H1 (cell line): Measurements from ENCODE around the gene SFT2D1. TPM values are rescaled to one million over a fixed set of nuclear protein-coding genes. Genes with fewer than 3 reads are reported as not detected.

Experiments
- CTCF ChIA-PET: fragments of 300-600 bp; sonication (Branson Sonifier 250); formaldehyde crosslinking; loops from one replicate; lab custom pipeline; 2021; ENCODE audit not compliant: partially characterized antibody; lab: Charles Lee
- POLR2A ChIA-PET: fragments of 300-600 bp; sonication (Branson Sonifier 250); formaldehyde crosslinking; loops from one replicate; lab custom pipeline; 2021; ENCODE audit warnings: inconsistent platforms; ENCODE audit not compliant: partially characterized antibody; lab: Charles Lee
- DNase-seq, 2 experiments: peaks; one replicate each; pipeline versions ENCODE4 v3.0.0 to v3.0.0-alpha.2; 2010 to 2022; ENCODE audit warnings: low spot score in 2 of 2, low read depth in 1 of 2, mixed read lengths in 1 of 2
- FAIRE-seq: peaks from 2 replicates; lab custom pipeline; 2011; peaks lifted over from hg19 to GRCh38; lab: Jason Lieb, UNC
- H2AFZ ChIP-seq: 2 replicates; pipeline ENCODE4 v1.8.1; 2012; ENCODE audit warnings: low read length, inconsistent platforms
- H2AK5ac ChIP-seq: 2 replicates; pipeline ENCODE4 v1.6.1; 2013; ENCODE audit warnings: low read depth, low read length
- H2BK120ac ChIP-seq: replicated peaks from 2 replicates; pipeline ENCODE3; 2013; ENCODE audit warnings: low read depth, low read length, inconsistent platforms
- H2BK12ac ChIP-seq: 2 replicates; pipeline ENCODE4 v1.6.1; 2013; ENCODE audit warnings: low read depth, low read length
- H2BK15ac ChIP-seq: 2 replicates; pipeline ENCODE4 v1.6.1; 2013; ENCODE audit warnings: low read length
- H2BK20ac ChIP-seq: 2 replicates; pipeline ENCODE4 v1.6.1; 2013; ENCODE audit warnings: low read length
- H2BK5ac ChIP-seq: 2 replicates; pipeline ENCODE4 v1.6.1; 2013; ENCODE audit warnings: low read depth, low read length
- H3K14ac ChIP-seq: 2 replicates; pipeline ENCODE4 v1.6.1; 2013; ENCODE audit warnings: inconsistent platforms; ENCODE audit not compliant: insufficient read length
- H3K18ac ChIP-seq: 2 replicates; pipeline ENCODE4 v1.6.1; 2013; ENCODE audit warnings: low read length; ENCODE audit errors: extremely low read depth
- H3K23ac ChIP-seq: 2 replicates; pipeline ENCODE4 v1.6.1; 2013; ENCODE audit warnings: inconsistent platforms; ENCODE audit not compliant: insufficient read length
- H3K23me2 ChIP-seq: 2 replicates; pipeline ENCODE4 v1.6.1; 2013; ENCODE audit warnings: low read depth, low read length
- H3K27ac ChIP-seq: 2 replicates; pipeline ENCODE4 v1.6.1; 2011; ENCODE audit warnings: low read depth, low read length, inconsistent platforms
- H3K27me3 ChIP-seq, 4 experiments: replicated peaks in 1 of 4; 1 replicate in 1 of 4; 2 replicates in 3 of 4; pipeline versions ENCODE4 v1.6.1 to v1.8.1; 2011 to 2013; ENCODE audit warnings: low read length in 3 of 4, mild to moderate bottlenecking in 3 of 4, inconsistent platforms in 2 of 4, mixed read lengths in 2 of 4, moderate library complexity in 1 of 4; ENCODE audit not compliant: control insufficient read depth in 3 of 4, insufficient read depth in 3 of 4; ENCODE audit errors: extremely low read depth in 1 of 4
- H3K36me3 ChIP-seq, 4 experiments: 2 replicates each; pipeline versions ENCODE4 v1.6.1 to v1.8.1; 2011 to 2013; ENCODE audit warnings: mild to moderate bottlenecking in 4 of 4, low read length in 3 of 4, moderate library complexity in 2 of 4, control low read depth in 1 of 4, inconsistent platforms in 1 of 4; ENCODE audit not compliant: insufficient read depth in 4 of 4, control insufficient read depth in 2 of 4
- H3K4ac ChIP-seq: replicated peaks from 2 replicates; pipeline ENCODE3; 2013; ENCODE audit warnings: low read length, low read depth, mixed read lengths, inconsistent platforms; ENCODE audit not compliant: insufficient read length
- H3K4me1 ChIP-seq, 4 experiments: replicated peaks in 1 of 4; 1 replicate in 1 of 4; 2 replicates in 3 of 4; pipeline versions ENCODE4 v1.6.1 to v1.8.1; 2011 to 2013; ENCODE audit warnings: low read length in 3 of 4, inconsistent platforms in 2 of 4, mixed read lengths in 1 of 4; ENCODE audit not compliant: insufficient read depth in 4 of 4, control insufficient read depth in 3 of 4
- H3K4me2 ChIP-seq, 2 experiments: 2 replicates each; pipeline versions ENCODE4 v1.6.1 to v1.8.1; 2011 to 2013; ENCODE audit warnings: low read depth in 2 of 2, low read length in 2 of 2, control low read depth in 1 of 2, inconsistent platforms in 1 of 2, mild to moderate bottlenecking in 1 of 2; ENCODE audit not compliant: insufficient read depth in 1 of 2
- H3K4me3 ChIP-seq, 4 experiments: fragments of 200-600, 300-600 bp in 1 of 4; sonication (generic), shearing (Covaris generic), sonication (Bioruptor Twin) in 1 of 4; 2 replicates each; pipeline versions ENCODE4 v1.5.1 to v1.8.1; 2011 to 2016; ENCODE audit warnings: low read length in 4 of 4, low read depth in 3 of 4, control low read depth in 2 of 4, inconsistent platforms in 2 of 4, mild to moderate bottlenecking in 2 of 4, mixed read lengths in 1 of 4, moderate library complexity in 1 of 4; ENCODE audit not compliant: insufficient read depth in 2 of 4; ENCODE audit errors: extremely low read depth in 1 of 4
- H3K56ac ChIP-seq: replicated peaks from 2 replicates; pipeline ENCODE3; 2013; ENCODE audit warnings: low read depth, mild to moderate bottlenecking, mixed read lengths, low read length, inconsistent platforms; ENCODE audit not compliant: insufficient read length
- H3K79me1 ChIP-seq: 2 replicates; pipeline ENCODE4 v1.6.1; 2013; ENCODE audit warnings: low read depth, low read length, control low read depth
- H3K79me2 ChIP-seq, 2 experiments: 2 replicates each; pipeline versions ENCODE4 v1.6.1 to v1.8.1; 2012 to 2013; ENCODE audit warnings: low read length in 2 of 2, mild to moderate bottlenecking in 2 of 2, inconsistent platforms in 1 of 2; ENCODE audit not compliant: insufficient read depth in 2 of 2, control insufficient read depth in 1 of 2
- H3K9ac ChIP-seq, 4 experiments: replicated peaks in 1 of 4; 1 replicate in 1 of 4; 2 replicates in 3 of 4; pipeline versions ENCODE4 v1.6.1 to v1.8.1; 2011 to 2013; ENCODE audit warnings: low read depth in 3 of 4, low read length in 3 of 4, control low read depth in 2 of 4, mild to moderate bottlenecking in 2 of 4, moderate library complexity in 2 of 4, inconsistent platforms in 1 of 4; ENCODE audit errors: extremely low read depth in 1 of 4
- H3K9me3 ChIP-seq, 2 experiments: 2 replicates each; pipeline versions ENCODE4 v1.6.1 to v1.8.1; 2012 to 2013; ENCODE audit warnings: mild to moderate bottlenecking in 2 of 2, moderate library complexity in 2 of 2, control low read depth in 1 of 2, inconsistent platforms in 1 of 2, low read depth in 1 of 2, low read length in 1 of 2, mixed read lengths in 1 of 2; ENCODE audit not compliant: insufficient read depth in 2 of 2
- H4K20me1 ChIP-seq, 2 experiments: replicated peaks in 1 of 2; 2 replicates each; pipeline versions ENCODE3 to v1.8.1; 2011 to 2013; ENCODE audit warnings: inconsistent platforms in 2 of 2, low read length in 2 of 2, mild to moderate bottlenecking in 1 of 2; ENCODE audit not compliant: insufficient read depth in 2 of 2, control insufficient read depth in 1 of 2
- H4K5ac ChIP-seq: 2 replicates; pipeline ENCODE4 v1.6.1; 2013; ENCODE audit warnings: low read length, low read depth, mixed read lengths, inconsistent platforms; ENCODE audit not compliant: insufficient read length
- H4K8ac ChIP-seq: 2 replicates; pipeline ENCODE4 v1.8.0; 2013; ENCODE audit warnings: mild to moderate bottlenecking, moderate library complexity, low read length, inconsistent platforms; ENCODE audit not compliant: insufficient read depth; ENCODE audit errors: extremely low read depth
- H4K91ac ChIP-seq: replicated peaks from 2 replicates; pipeline ENCODE3; 2013; ENCODE audit warnings: low read length, mixed read lengths, inconsistent platforms; ENCODE audit not compliant: insufficient read length
- GABPA ChIP-seq: IDR thresholded peaks from 2 replicates; pipeline ENCODE4 v1.6.1; 2011; ENCODE audit warnings: mild to moderate bottlenecking, low read length, moderate library complexity, borderline replicate concordance; ENCODE audit not compliant: insufficient read depth
- HDAC6 ChIP-seq: IDR thresholded peaks from one replicate; pipeline ENCODE4 v1.7.1; 2012; ENCODE audit warnings: low read depth, mild to moderate bottlenecking, inconsistent platforms, low read length, moderate library complexity
- POU5F1 ChIP-seq: IDR thresholded peaks from 2 replicates; pipeline ENCODE4 v1.6.1; 2011; ENCODE audit warnings: low read depth, mild to moderate bottlenecking, low read length, moderate library complexity
- RAD21 ChIP-seq, 2 experiments: IDR thresholded peaks in 1 of 2; conservative IDR thresholded peaks in 1 of 2; 2 replicates each; pipeline ENCODE4 v1.6.1; 2011; ENCODE audit warnings: low read depth in 2 of 2, low read length in 2 of 2, improper control_type of control experiment in 1 of 2, inconsistent platforms in 1 of 2, mild to moderate bottlenecking in 1 of 2, moderate library complexity in 1 of 2
- SIN3A ChIP-seq, 2 experiments: IDR thresholded peaks in 1 of 2; conservative IDR thresholded peaks in 1 of 2; 2 replicates each; pipeline ENCODE4 v1.6.1; 2011 to 2012; ENCODE audit warnings: low read length in 2 of 2, improper control_type of control experiment in 1 of 2, low read depth in 1 of 2, mild to moderate bottlenecking in 1 of 2
- SIRT6 ChIP-seq: IDR thresholded peaks from one replicate; pipeline ENCODE4 v1.7.1; 2012; ENCODE audit warnings: low read length, inconsistent platforms
- WGBS, 2 experiments: shearing (Covaris generic) in 1 of 2; methylation state at CpG; one replicate each; pipeline versions ENCODE4 v1.1.6 to v1.1.7; 2013 to 2015; ENCODE audit warnings: low lambda C conversion rate in 2 of 2, mixed read lengths in 2 of 2, inconsistent platforms in 1 of 2, low coverage in 1 of 2, missing lambda C conversion rate in 1 of 2; ENCODE audit not compliant: insufficient replicate concordance in 2 of 2, insufficient coverage in 1 of 2, insufficient read length in 1 of 2; ENCODE audit errors: extremely low coverage in 1 of 2, missing lambda C conversion rate in 1 of 2; 5-methylcytosine and 5-hydroxymethylcytosine counted together
- polyA plus RNA-seq, 7 experiments: library from polyadenylated mRNA; depleted of rRNA in 3 of 7; stranded (reverse) in 5 of 7; unstranded in 2 of 7; fragments of >200 nt in 5 of 7; fragments of 200-250 nt in 2 of 7; gene quantifications; 1 replicate in 5 of 7; 2 replicates in 1 of 7; 4 replicates in 1 of 7; pipeline versions ENCODE4 v1.2.1 to v1.2.3, GENCODE V29; 2011 to 2013; ENCODE audit warnings: missing spikeins in 2 of 7, mixed read lengths in 2 of 7
- total RNA-seq: library from RNA; stranded (reverse); fragmentation: NEBNext Ultra II Directional; extraction: Animal tissue kit (Norgen Biotek cat#: 25700); gene quantifications from 2 replicates; pipeline ENCODE4 v1.2.1, GENCODE V29; 2021
- TF ChIP-seq, protein P1 (sequence below), 3 experiments: IDR thresholded peaks; 1 replicate in 2 of 3; 2 replicates in 1 of 3; pipeline versions ENCODE4 v1.5.1 to v1.6.1; 2011; ENCODE audit warnings: low read length in 3 of 3, mild to moderate bottlenecking in 3 of 3, inconsistent platforms in 2 of 3, low read depth in 1 of 3, moderate library complexity in 1 of 3; ENCODE audit not compliant: insufficient read depth in 1 of 3; ENCODE audit errors: control extremely low read depth in 1 of 3
- TF ChIP-seq, protein P2 (sequence below): IDR thresholded peaks from 2 replicates; pipeline ENCODE4 v1.6.1; 2012; ENCODE audit warnings: low read length, inconsistent platforms

Gene SFT2D1
- total and polyA plus RNA-seq, 2 of the 8 experiments (the other 6 are each of a cell fraction or from before 2014, with no cell fraction given) = 52.3 to 76.1 TPM

DNA sequence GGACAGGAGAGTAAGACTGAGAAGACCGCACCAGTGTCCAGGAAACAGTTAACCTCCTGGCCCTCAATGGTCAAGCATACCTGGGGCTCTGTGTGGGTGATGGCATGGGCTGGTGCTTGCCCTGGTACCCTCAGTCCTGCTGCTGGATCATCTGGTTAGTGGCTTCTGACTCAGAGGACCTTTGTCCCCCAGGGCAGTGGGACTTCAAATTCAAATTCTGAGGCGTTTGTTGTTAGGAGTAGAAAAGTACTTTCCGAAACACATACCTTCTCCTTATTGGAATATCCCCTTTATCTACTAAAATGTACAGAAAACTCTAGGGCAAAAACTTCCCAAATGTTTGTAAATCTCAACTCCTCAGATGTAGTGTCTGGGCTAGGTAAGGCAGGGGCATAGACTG is 4.1 kb upstream of the SFT2D1 start:
- H2AK5ac ChIP-seq = no peak overlapping the region
- H2BK15ac ChIP-seq = no peak overlapping the region
- H2BK120ac ChIP-seq = no peak overlapping the region
- no peak overlapping the region for H2AFZ ChIP-seq
- H3K4me3 ChIP-seq = no peak overlapping the region
- H3K27me3 ChIP-seq = no peaks in the 10 kb centered on the region
- H3K9ac ChIP-seq = no peak overlapping the region
- H4K8ac ChIP-seq = no peak overlapping the region
- H3K23ac ChIP-seq = no peak overlapping the region
- no peak overlapping the region for H2BK12ac ChIP-seq
- no peak overlapping the region for H3K18ac ChIP-seq
- peaks cover 7 to 9% of the 10 kb centered on the region in 2 experiments for H3K79me2 ChIP-seq
- no peaks in the 10 kb centered on the region for H3K36me3 ChIP-seq
- H3K4me1 ChIP-seq = no peaks in the 10 kb centered on the region; a peak in 1 of 7 replicates
- H3K79me1 ChIP-seq = peaks cover 2% of the 10 kb centered on the region; the same call in 1 of the 2 replicates
- H4K5ac ChIP-seq = no peak overlapping the region
- peaks cover 0 to 2% of the 10 kb centered on the region in 2 experiments for H4K20me1 ChIP-seq
- POLR2A ChIA-PET = no interaction called here
- no peak overlapping the region for H2BK5ac ChIP-seq
- no peak overlapping the region for H4K91ac ChIP-seq
- WGBS, 2 experiments = 94% methylated on average over 3 of the region's 3 CpGs; no CpG with 5 or more reads in 1 of the 2 experiments
- CTCF ChIA-PET = interaction anchor here (0.6 to 1.3 kb wide), 3 partner anchors 33 to 1018 kb away, joined by 3 to 4 read pairs (median 3); no protein-coding TSS in a partner anchor
- no peak for DNase-seq
- no peak overlapping the region for H3K56ac ChIP-seq
- H2BK20ac ChIP-seq = no peak overlapping the region
- H3K23me2 ChIP-seq = peaks cover 7% of the 10 kb centered on the region
- no peaks in the 10 kb centered on the region for H3K9me3 ChIP-seq
- no peak overlapping the region for H3K4ac ChIP-seq
- H3K14ac ChIP-seq = no peak overlapping the region
- H3K4me2 ChIP-seq = no peak overlapping the region
- no peak for FAIRE-seq
- no peak overlapping the region for H3K27ac ChIP-seq
- TF ChIP-seq GABPA (no peak), RAD21 (IDR thresholded peaks at IDR 0.05 in 1 of 2, conservative IDR thresholded peaks at IDR 0.05 in 1 of 2; ENCODE audit: low read depth in 2 of 2, low read length in 2 of 2) (no peak), SIRT6 (no peak), HDAC6 (no peak), POU5F1 (no peak), SIN3A (conservative IDR thresholded peaks at IDR 0.05 in 1 of 2, IDR thresholded peaks at IDR 0.05 in 1 of 2; ENCODE audit: low read depth in 1 of 2, low read length in 2 of 2) (no peak)
- TF ChIP-seq, protein P1, sequence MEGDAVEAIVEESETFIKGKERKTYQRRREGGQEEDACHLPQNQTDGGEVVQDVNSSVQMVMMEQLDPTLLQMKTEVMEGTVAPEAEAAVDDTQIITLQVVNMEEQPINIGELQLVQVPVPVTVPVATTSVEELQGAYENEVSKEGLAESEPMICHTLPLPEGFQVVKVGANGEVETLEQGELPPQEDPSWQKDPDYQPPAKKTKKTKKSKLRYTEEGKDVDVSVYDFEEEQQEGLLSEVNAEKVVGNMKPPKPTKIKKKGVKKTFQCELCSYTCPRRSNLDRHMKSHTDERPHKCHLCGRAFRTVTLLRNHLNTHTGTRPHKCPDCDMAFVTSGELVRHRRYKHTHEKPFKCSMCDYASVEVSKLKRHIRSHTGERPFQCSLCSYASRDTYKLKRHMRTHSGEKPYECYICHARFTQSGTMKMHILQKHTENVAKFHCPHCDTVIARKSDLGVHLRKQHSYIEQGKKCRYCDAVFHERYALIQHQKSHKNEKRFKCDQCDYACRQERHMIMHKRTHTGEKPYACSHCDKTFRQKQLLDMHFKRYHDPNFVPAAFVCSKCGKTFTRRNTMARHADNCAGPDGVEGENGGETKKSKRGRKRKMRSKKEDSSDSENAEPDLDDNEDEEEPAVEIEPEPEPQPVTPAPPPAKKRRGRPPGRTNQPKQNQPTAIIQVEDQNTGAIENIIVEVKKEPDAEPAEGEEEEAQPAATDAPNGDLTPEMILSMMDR (IDR thresholded peaks at IDR 0.05; ENCODE audit: control extremely low read depth in 1 of 3, insufficient read depth in 1 of 3, low read depth in 1 of 3, low read length in 3 of 3) = no peak
- TF ChIP-seq, protein P2, sequence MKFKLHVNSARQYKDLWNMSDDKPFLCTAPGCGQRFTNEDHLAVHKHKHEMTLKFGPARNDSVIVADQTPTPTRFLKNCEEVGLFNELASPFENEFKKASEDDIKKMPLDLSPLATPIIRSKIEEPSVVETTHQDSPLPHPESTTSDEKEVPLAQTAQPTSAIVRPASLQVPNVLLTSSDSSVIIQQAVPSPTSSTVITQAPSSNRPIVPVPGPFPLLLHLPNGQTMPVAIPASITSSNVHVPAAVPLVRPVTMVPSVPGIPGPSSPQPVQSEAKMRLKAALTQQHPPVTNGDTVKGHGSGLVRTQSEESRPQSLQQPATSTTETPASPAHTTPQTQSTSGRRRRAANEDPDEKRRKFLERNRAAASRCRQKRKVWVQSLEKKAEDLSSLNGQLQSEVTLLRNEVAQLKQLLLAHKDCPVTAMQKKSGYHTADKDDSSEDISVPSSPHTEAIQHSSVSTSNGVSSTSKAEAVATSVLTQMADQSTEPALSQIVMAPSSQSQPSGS = no peak
